Activated T-cell treated with anti-CD3 and anti-CD28 coated beads for 24 hours (primary cell): ENCODE data around the gene ATP5PD.
A peak's percentile ranks its signal among the peaks of the same experiment; 100 is the strongest.
"Not testable (repeated sequence)": the region's sequence is repeated elsewhere in the genome, so short reads cannot be mapped to it uniquely, and the experiment has no call there.

Source experiments
- DNase-seq: peaks from one replicate; pipeline ENCODE4 v3.0.0-alpha.2; 2020; ENCODE audit warnings: low read depth

Gene ATP5PD

GRCh38 chr17:75077496-75078283, 30.9 kb upstream of the ATP5PD start:
- peak; percentile 35 for DNase-seq

- DNase-seq, result no peak
Measured at GRCh38 chr17:75077072-75077495, 30.3 kb upstream of the ATP5PD start.

GRCh38 chr17:75075597-75076336, 29.0 kb upstream of the ATP5PD start:
- DNase-seq, result no peak

- DNase-seq, result no peak
Measured at GRCh38 chr17:75074532-75074931, 27.8 kb upstream of the ATP5PD start.

GRCh38 chr17:75073618-75074047, 26.9 kb upstream of the ATP5PD start:
- DNase-seq, result no peak

- DNase-seq, result not testable (repeated sequence)
Measured at GRCh38 chr17:75072909-75073308, 26.1 kb upstream of the ATP5PD start.

- DNase-seq, result not testable (repeated sequence)
Measured at GRCh38 chr17:75071478-75072271, 24.9 kb upstream of the ATP5PD start.

- no peak for DNase-seq
Measured at GRCh38 chr17:75069783-75070182, 23.0 kb upstream of the ATP5PD start.

GRCh38 chr17:75068750-75069149, 22.0 kb upstream of the ATP5PD start:
- no peak for DNase-seq

- DNase-seq, result no peak
Measured at GRCh38 chr17:75067856-75068255, 21.1 kb upstream of the ATP5PD start.

GRCh38 chr17:75065562-75066151, 18.9 kb upstream of the ATP5PD start:
- DNase-seq, result no peak

GRCh38 chr17:75064867-75065561, 18.2 kb upstream of the ATP5PD start:
- no peak for DNase-seq

GRCh38 chr17:75064460-75064859, 17.7 kb upstream of the ATP5PD start:
- no peak for DNase-seq

- no peak for DNase-seq
Measured at GRCh38 chr17:75064040-75064439, 17.3 kb upstream of the ATP5PD start.

GRCh38 chr17:75063626-75064025, 16.9 kb upstream of the ATP5PD start:
- no peak for DNase-seq

- no peak for DNase-seq
Measured at GRCh38 chr17:75063201-75063600, 16.4 kb upstream of the ATP5PD start.

- no peak for DNase-seq
Measured at GRCh38 chr17:75061618-75062017, 14.8 kb upstream of the ATP5PD start.

- DNase-seq, result no peak
Measured at GRCh38 chr17:75061055-75061438, 14.3 kb upstream of the ATP5PD start.

- DNase-seq, result no peak
Measured at GRCh38 chr17:75060434-75061054, 13.8 kb upstream of the ATP5PD start.

GRCh38 chr17:75059369-75060345, 12.9 kb upstream of the ATP5PD start:
- no peak for DNase-seq
